Measurements from ENCODE around the gene TP53I3.

GRCh38 chr2:24048769-24049484 is 35.7 kb downstream of the TP53I3 start:
- TF ChIP-seq CTCF (conservative IDR thresholded peaks at IDR 0.05 in 1 of 2, IDR thresholded peaks at IDR 0.05 in 1 of 2; ENCODE audit: extremely low read depth in 1 of 2, insufficient read depth in 1 of 2, low read depth in 1 of 2, low read length in 2 of 2) (no peak), EZH2 (IDR thresholded peaks at IDR 0.05; ENCODE audit: borderline replicate concordance, low read length) (no peak)
